ENCODE data around the gene ZCCHC14. TPM values are rescaled to one million over a fixed set of nuclear protein-coding genes. Genes with fewer than 3 reads are reported as not detected.

Gene ZCCHC14
- 10 to 100 TPM; 24.5 to 24.6 TPM for total RNA-seq

DNA sequence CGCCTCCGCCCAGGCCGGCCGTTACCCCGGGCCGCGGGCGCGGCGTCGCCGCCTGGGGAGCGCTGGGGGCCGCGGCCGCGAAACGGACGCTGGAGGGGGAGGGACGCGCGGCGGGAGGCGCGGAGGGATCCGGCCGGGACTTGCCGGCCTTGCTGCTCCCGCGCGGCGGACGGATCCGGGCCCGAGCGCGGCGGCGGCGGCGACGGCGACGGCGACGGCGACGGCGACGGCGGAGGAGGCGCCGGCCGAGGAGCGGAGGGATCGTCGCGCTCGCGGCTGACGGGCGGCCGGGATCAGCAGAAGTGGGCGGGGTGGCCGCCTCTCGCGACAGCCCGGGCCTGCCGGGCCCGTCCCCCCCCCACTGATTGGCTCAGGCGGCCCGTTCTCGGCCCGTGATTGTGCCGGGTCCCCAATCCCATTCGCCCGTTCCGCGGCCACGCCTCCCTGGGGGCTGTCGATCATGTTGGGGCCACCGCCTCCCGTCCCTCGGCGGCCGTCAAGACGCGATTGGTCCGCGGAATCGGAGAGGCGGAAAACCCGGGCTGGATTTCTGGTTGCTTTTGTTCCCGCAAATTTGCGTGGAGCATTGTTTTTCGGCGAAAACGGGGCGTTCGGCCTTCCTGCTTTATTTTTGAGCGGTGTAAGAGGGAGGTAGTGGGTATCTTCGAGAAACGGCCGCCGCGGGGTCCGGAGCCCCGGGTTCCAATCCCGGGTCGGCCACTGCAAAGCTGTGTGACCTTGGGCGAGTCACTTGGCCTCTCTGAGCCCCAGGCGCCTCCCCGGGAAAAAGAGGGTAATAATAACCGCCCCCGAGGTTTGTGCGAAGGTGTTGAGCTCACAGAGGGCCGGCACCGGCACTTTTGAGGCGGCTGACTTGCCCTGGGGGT lies at the start of gene ZCCHC14:
TSS of gene ZCCHC14 (minus strand) at position 304 of the 887 bp plus-strand sequence. CDS start 786 bp downstream, outside the sequence.
- Histone ChIP-seq H3K9me3 (no peaks in the 10 kb centered on the region), H3K9ac (ENCODE audit: low read depth in 2 of 2, low read length in 2 of 2) (peak within 1 kb of the TSS; percentile 59 to 79), H3K27ac (no peak within 1 kb of the TSS), H3K36me3 (no peaks in the 10 kb centered on the region), H3K27me3 (no peaks in the 10 kb centered on the region), H3K4me3 (peak within 1 kb of the TSS; percentile 42), H3K4me1 (peaks cover 17% of the 10 kb centered on the region)
- TF ChIP-seq, protein P1, sequence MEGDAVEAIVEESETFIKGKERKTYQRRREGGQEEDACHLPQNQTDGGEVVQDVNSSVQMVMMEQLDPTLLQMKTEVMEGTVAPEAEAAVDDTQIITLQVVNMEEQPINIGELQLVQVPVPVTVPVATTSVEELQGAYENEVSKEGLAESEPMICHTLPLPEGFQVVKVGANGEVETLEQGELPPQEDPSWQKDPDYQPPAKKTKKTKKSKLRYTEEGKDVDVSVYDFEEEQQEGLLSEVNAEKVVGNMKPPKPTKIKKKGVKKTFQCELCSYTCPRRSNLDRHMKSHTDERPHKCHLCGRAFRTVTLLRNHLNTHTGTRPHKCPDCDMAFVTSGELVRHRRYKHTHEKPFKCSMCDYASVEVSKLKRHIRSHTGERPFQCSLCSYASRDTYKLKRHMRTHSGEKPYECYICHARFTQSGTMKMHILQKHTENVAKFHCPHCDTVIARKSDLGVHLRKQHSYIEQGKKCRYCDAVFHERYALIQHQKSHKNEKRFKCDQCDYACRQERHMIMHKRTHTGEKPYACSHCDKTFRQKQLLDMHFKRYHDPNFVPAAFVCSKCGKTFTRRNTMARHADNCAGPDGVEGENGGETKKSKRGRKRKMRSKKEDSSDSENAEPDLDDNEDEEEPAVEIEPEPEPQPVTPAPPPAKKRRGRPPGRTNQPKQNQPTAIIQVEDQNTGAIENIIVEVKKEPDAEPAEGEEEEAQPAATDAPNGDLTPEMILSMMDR (IDR thresholded peaks at IDR 0.05): no peak
- intact Hi-C loops (cut with DNase I): no loop called here
- DNase-seq: peak; percentile 100

GRCh38 chr16:87541872-87542234 lies 49.0 kb upstream of the ZCCHC14 start:
- no peak overlapping the region for H3K9ac ChIP-seq (ENCODE audit: low read depth in 2 of 2, low read length in 2 of 2)
- no peak for DNase-seq
- H3K9me3 ChIP-seq: no peaks in the 10 kb centered on the region
- H3K27me3 ChIP-seq: no peaks in the 10 kb centered on the region
- intact Hi-C loops (cut with DNase I): no loop called here
- no peaks in the 10 kb centered on the region for H3K4me1 ChIP-seq
- H3K36me3 ChIP-seq: no peaks in the 10 kb centered on the region
- H3K4me3 ChIP-seq: no peak overlapping the region
- no peak overlapping the region for H3K27ac ChIP-seq
- TF ChIP-seq, protein P1 (IDR thresholded peaks at IDR 0.05): no peak

DNA sequence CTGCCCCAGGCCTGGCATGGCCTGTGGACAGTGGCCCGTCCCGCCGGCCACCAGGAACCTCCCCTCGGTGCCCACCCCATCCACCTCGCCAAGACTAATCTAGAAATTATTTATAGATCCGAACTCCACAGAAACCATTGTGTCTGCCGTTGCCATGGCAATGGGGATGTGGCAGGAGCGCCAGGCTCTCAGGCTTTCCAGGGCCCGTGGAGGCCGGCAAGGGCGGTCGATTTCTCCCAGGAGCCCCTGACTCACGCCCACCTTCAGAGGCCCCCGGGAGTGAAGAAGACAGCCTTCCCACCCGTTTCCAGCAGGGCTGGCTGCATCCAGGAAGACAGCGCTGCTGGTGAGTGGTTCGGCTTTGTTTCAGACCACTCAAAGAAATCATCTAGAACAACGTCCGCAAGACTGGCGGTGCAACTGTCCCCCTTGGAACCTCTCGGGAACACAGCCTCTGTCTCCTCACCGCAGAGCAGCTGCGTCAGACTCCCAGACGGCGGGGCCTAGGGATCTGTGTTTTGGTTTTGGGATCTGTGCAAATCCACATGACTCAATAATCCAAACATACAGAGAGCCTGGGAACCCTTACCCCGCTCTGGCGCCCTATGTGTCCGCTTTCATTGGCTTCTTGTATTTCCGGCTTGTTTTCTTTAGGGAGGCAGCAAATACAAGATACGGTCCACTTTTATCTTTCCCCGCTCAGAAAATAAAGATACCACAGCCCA lies 48.5 kb upstream of the ZCCHC14 start:
- Histone ChIP-seq H3K27me3 (no peaks in the 10 kb centered on the region), H3K4me3 (no peak overlapping the region), H3K9ac (ENCODE audit: low read depth in 2 of 2, low read length in 2 of 2) (peak overlapping the region in 1 of 2 donors; percentile 60)

GRCh38 chr16:87540897-87541146 lies 48.0 kb upstream of the ZCCHC14 start:
- no peaks in the 10 kb centered on the region for H3K9me3 ChIP-seq
- no peaks in the 10 kb centered on the region for H3K27me3 ChIP-seq
- no peaks in the 10 kb centered on the region for H3K36me3 ChIP-seq
- H3K4me1 ChIP-seq: no peaks in the 10 kb centered on the region
- peak overlapping the region in 1 of 2 donors; percentile 60 for H3K9ac ChIP-seq (ENCODE audit: low read depth in 2 of 2, low read length in 2 of 2)
- H3K4me3 ChIP-seq: no peak overlapping the region
- peak overlapping the region; percentile 30 for H3K27ac ChIP-seq
- TF ChIP-seq, protein P1 (IDR thresholded peaks at IDR 0.05): no peak
- no peak for DNase-seq
- intact Hi-C loops (cut with DNase I): no loop called here

More for the DNA sequence above, 48.5 kb upstream of the ZCCHC14 start:
- peak; percentile 39 for DNase-seq
- TF ChIP-seq, protein P1 (IDR thresholded peaks at IDR 0.05): no peak
- H3K9me3 ChIP-seq: no peaks in the 10 kb centered on the region
- H3K27ac ChIP-seq: peak overlapping the region; percentile 30
- intact Hi-C loops (cut with DNase I): no loop called here
- no peaks in the 10 kb centered on the region for H3K36me3 ChIP-seq
- H3K4me1 ChIP-seq: no peaks in the 10 kb centered on the region

GRCh38 chr16:87540072-87540896 lies 47.5 kb upstream of the ZCCHC14 start:
- H3K9ac ChIP-seq (ENCODE audit: low read depth in 2 of 2, low read length in 2 of 2): peak overlapping the region in 1 of 2 donors; percentile 2
- H3K27me3 ChIP-seq: no peaks in the 10 kb centered on the region
- TF ChIP-seq, protein P1 (IDR thresholded peaks at IDR 0.05): no peak
- intact Hi-C loops (cut with DNase I): no loop called here
- H3K9me3 ChIP-seq: no peaks in the 10 kb centered on the region
- no peak for DNase-seq
- no peaks in the 10 kb centered on the region for H3K4me1 ChIP-seq
- no peak overlapping the region for H3K27ac ChIP-seq
- no peaks in the 10 kb centered on the region for H3K36me3 ChIP-seq
- no peak overlapping the region for H3K4me3 ChIP-seq

Data from colonic mucosa (tissue), 4 donors.